Endothelial cell of umbilical vein (primary cell): ENCODE measurements around the gene ZWINT. TPM values are rescaled to one million over a fixed set of nuclear protein-coding genes. Genes with fewer than 3 reads are reported as not detected.

Experiments
- Bru-seq: library from RNA; stranded (reverse); fragments of 400-500 nt; gene quantifications from one replicate; lab custom pipeline; 2021; lab: Mats Ljungman, UMichigan
- BruChase-seq, 2 experiments: library from RNA; stranded (reverse); fragments of 400-500 nt; gene quantifications; one replicate each; lab custom pipeline; 2021; lab: Mats Ljungman, UMichigan
- BruUV-seq: library from RNA; stranded (reverse); fragments of 400-500 nt; replicated peaks from 2 replicates; lab custom pipeline; 2021; lab: Mats Ljungman, UMichigan
- CTCF ChIA-PET: fragments of 300-600, 350-600 bp; sonication (Branson Sonifier 250); formaldehyde crosslinking; loops from one replicate; lab custom pipeline; 2021; ENCODE audit warnings: antibody characterized with exemption, inconsistent platforms; lab: Charles Lee
- POLR2A ChIA-PET: fragments of 300-600, 350-600 bp; sonication (Branson Sonifier 250); formaldehyde crosslinking; loops from one replicate; lab custom pipeline; 2021; ENCODE audit warnings: antibody characterized with exemption, inconsistent platforms; lab: Charles Lee
- DNase-seq: peaks from one replicate; pipeline ENCODE4 v3.0.0-alpha.2; 2011; ENCODE audit warnings: low read depth, low spot score
- FAIRE-seq: peaks from 2 replicates; lab custom pipeline; 2011; peaks lifted over from hg19 to GRCh38; lab: Jason Lieb, UNC
- H2AFZ ChIP-seq: 2 replicates; pipeline ENCODE4 v1.6.0; 2012; ENCODE audit warnings: low read depth, low read length, control low read depth, inconsistent platforms
- H3K27ac ChIP-seq: 2 replicates; pipeline ENCODE4 v1.5.1; 2011; ENCODE audit warnings: low read depth, mild to moderate bottlenecking, control low read depth, low read length, moderate library complexity; ENCODE audit not compliant: insufficient read depth
- H3K27me3 ChIP-seq, 2 experiments: 2 replicates each; pipeline versions ENCODE4 v1.6.0 to v1.6.1; 2011; ENCODE audit warnings: low read length in 2 of 2, mixed read lengths in 1 of 2; ENCODE audit not compliant: control insufficient read depth in 2 of 2, insufficient read depth in 2 of 2
- H3K36me3 ChIP-seq, 2 experiments: 2 replicates in 1 of 2; 3 replicates in 1 of 2; pipeline ENCODE4 v1.5.1; 2011; ENCODE audit warnings: low read length in 2 of 2, mild to moderate bottlenecking in 1 of 2, moderate library complexity in 1 of 2; ENCODE audit not compliant: control insufficient read depth in 2 of 2, insufficient read depth in 2 of 2; ENCODE audit errors: extremely low read depth in 1 of 2
- H3K4me1 ChIP-seq: 3 replicates; pipeline ENCODE4 v1.5.1; 2011; ENCODE audit warnings: mild to moderate bottlenecking, low read length; ENCODE audit not compliant: control insufficient read depth, insufficient read depth; ENCODE audit errors: extremely low read depth
- H3K4me2 ChIP-seq: 2 replicates; pipeline ENCODE4 v1.6.1; 2011; ENCODE audit warnings: low read length, control low read depth, mixed read lengths; ENCODE audit not compliant: insufficient read depth
- H3K4me3 ChIP-seq, 3 experiments: fragments of 200-600 bp in 1 of 3; sonication (generic), shearing (Covaris generic) in 1 of 3; replicated peaks in 1 of 3; 2 replicates each; pipeline ENCODE4 v1.5.1; 2011 to 2016; ENCODE audit warnings: control low read depth in 3 of 3, low read length in 3 of 3, mild to moderate bottlenecking in 2 of 3, inconsistent platforms in 1 of 3, low read depth in 1 of 3, moderate library complexity in 1 of 3; ENCODE audit not compliant: insufficient read depth in 1 of 3
- H3K79me2 ChIP-seq: 2 replicates; pipeline ENCODE4 v1.6.0; 2012; ENCODE audit warnings: low read length, inconsistent platforms; ENCODE audit not compliant: control insufficient read depth, insufficient read depth
- H3K9ac ChIP-seq: replicated peaks from 2 replicates; pipeline ENCODE3; 2011; ENCODE audit warnings: low read length, control low read depth; ENCODE audit not compliant: insufficient read depth; ENCODE audit errors: extremely low read depth
- H3K9me1 ChIP-seq: replicated peaks from 3 replicates; pipeline ENCODE4 v1.6.0; 2011; ENCODE audit warnings: mild to moderate bottlenecking, low read length; ENCODE audit not compliant: control insufficient read depth, insufficient read depth; ENCODE audit errors: extremely low read depth
- H3K9me3 ChIP-seq: replicated peaks from 2 replicates; pipeline ENCODE4 v1.5.1; 2012; ENCODE audit warnings: low read length, inconsistent platforms; ENCODE audit not compliant: control insufficient read depth, insufficient read depth
- H4K20me1 ChIP-seq: replicated peaks from 2 replicates; pipeline ENCODE3; 2011; ENCODE audit warnings: mild to moderate bottlenecking, low read length; ENCODE audit not compliant: control insufficient read depth, insufficient read depth; ENCODE audit errors: extremely low read depth
- EZH2 ChIP-seq: IDR thresholded peaks from 2 replicates; pipeline ENCODE4 v1.6.1; 2012; ENCODE audit warnings: borderline replicate concordance, low read depth, mild to moderate bottlenecking, moderate library complexity, low read length, inconsistent platforms; ENCODE audit not compliant: severe bottlenecking
- FOS ChIP-seq: IDR thresholded peaks from 2 replicates; pipeline ENCODE4 v1.6.1; 2011; ENCODE audit warnings: mild to moderate bottlenecking, low read length, moderate library complexity, borderline replicate concordance; ENCODE audit not compliant: insufficient read depth
- GATA2 ChIP-seq: IDR thresholded peaks from 2 replicates; pipeline ENCODE4 v1.7.0; 2011; ENCODE audit warnings: low read depth, mild to moderate bottlenecking, moderate library complexity, mixed read lengths, low read length; ENCODE audit not compliant: insufficient read length, insufficient read depth
- JUN ChIP-seq: IDR thresholded peaks from 2 replicates; pipeline ENCODE4 v1.6.1; 2011; ENCODE audit warnings: borderline replicate concordance, low read depth; ENCODE audit not compliant: insufficient read length, insufficient read depth
- MYC ChIP-seq: IDR thresholded peaks from one replicate; pipeline ENCODE4 v1.6.1; 2011; ENCODE audit warnings: mild to moderate bottlenecking, low read depth, low read length
- POLR2A ChIP-seq: IDR thresholded peaks from 2 replicates; pipeline ENCODE4 v1.6.1; 2012; ENCODE audit warnings: low read depth, mild to moderate bottlenecking, control low read depth, low read length
- POLR2AphosphoS5 ChIP-seq: IDR thresholded peaks from 2 replicates; pipeline ENCODE4 v1.6.1; 2012; ENCODE audit warnings: low read depth, mild to moderate bottlenecking, control low read depth, low read length, moderate library complexity; ENCODE audit not compliant: insufficient read depth
- dilution Hi-C: fragments of 300-500 bp; cut with MboI; formaldehyde crosslinking; loops from one replicate; pipeline ENCODE4 v1.15.0; 2019; ENCODE audit warnings: low sequenced_read_pairs; ENCODE audit not compliant: extremely low pct_ligation_motif_present
- intact Hi-C: fragments of 100-400 bp; cut with micrococcal nuclease; formaldehyde crosslinking; loops from one replicate; pipeline ENCODE4 v1.10.0; 2022
- long read RNA-seq: library from polyadenylated mRNA; stranded (forward); transcript quantifications from one replicate; pipeline ENCODE4 v2.0.0, GENCODE V29; 2021
- polyA minus RNA-seq, 3 experiments: library from RNA; depleted of rRNA, polyadenylated mRNA; stranded (reverse); fragments of >200 nt; gene quantifications; 1 replicate in 1 of 3; 2 replicates in 2 of 3; pipeline ENCODE4 v1.2.3, GENCODE V29; 2011
- polyA plus RNA-seq, 4 experiments: library from polyadenylated mRNA; depleted of rRNA in 3 of 4; stranded (reverse) in 3 of 4; unstranded in 1 of 4; fragments of >200 nt; gene quantifications; 2 replicates each; pipeline versions ENCODE4 v1.2.1 to v1.2.3, GENCODE V29; 2011 to 2012; ENCODE audit warnings: missing spikeins in 1 of 4
- total RNA-seq: library from RNA; stranded (reverse); gene quantifications from 2 replicates; pipeline ENCODE4 v1.2.3, GENCODE V29; 2021
- TF ChIP-seq, protein P1 (sequence below), 2 donors: IDR thresholded peaks; 1 replicate in 1 of 2; 2 replicates in 1 of 2; pipeline ENCODE4 v1.5.1; 2011; ENCODE audit warnings: low read length in 2 of 2, mild to moderate bottlenecking in 2 of 2, moderate library complexity in 2 of 2, control low read depth in 1 of 2, inconsistent platforms in 1 of 2, low read depth in 1 of 2; ENCODE audit not compliant: insufficient read depth in 1 of 2; ENCODE audit errors: extremely low read depth in 1 of 2
- TF ChIP-seq, protein P2 (sequence below): IDR thresholded peaks from 2 replicates; pipeline ENCODE4 v1.6.1; 2011; ENCODE audit not compliant: insufficient read depth, insufficient read length

ZWINT gene
- total RNA-seq (69.6 and 76.4 TPM in 2 replicates), polyA plus RNA-seq (35.4 and 42.8 TPM in 2 replicates), polyA minus RNA-seq (32.1 and 32.2 TPM in 2 replicates), Bru-seq, nascent RNA (percentile 81 among the genes with signal in this experiment), BruChase-seq, experiment 1, labeled RNA remaining after a 6-hour chase (percentile 97 among the genes with signal in this experiment), BruChase-seq, experiment 2, labeled RNA remaining after a 2-hour chase (percentile 93 among the genes with signal in this experiment)
- 71.0 and 71.7 TPM in 2 replicates for polyA plus RNA-seq (2011; cell fraction: cytosol; rRNA removed)
- 114 and 154 TPM in 2 replicates for polyA plus RNA-seq (2011; cell fraction: nucleus; rRNA removed)
- polyA plus RNA-seq (2012) = 27.9 and 59.8 TPM in 2 replicates
- 38.3 TPM for polyA minus RNA-seq (2011; cell fraction: cytosol; rRNA and poly(A)+ RNA removed)
- 14.1 and 29.2 TPM in 2 replicates for polyA minus RNA-seq (2011; cell fraction: nucleus; rRNA and poly(A)+ RNA removed)
- long read RNA-seq, transcript ZWINT-202 (9 exons, 807 nt) = minor isoform, 36 of 524 reads
- long read RNA-seq, transcript ZWINT-209 (7 exons, 1,961 nt) = minor isoform, 32 of 524 reads
- long read RNA-seq, transcript ZWINT-204 (8 exons, 1,851 nt) = minor isoform, 27 of 524 reads
- long read RNA-seq, transcript ZWINT-203 (9 exons, 1,872 nt) = major isoform, 214 of 524 reads
- long read RNA-seq, partial matches to known transcripts = 144 of 524 reads
- long read RNA-seq, other reads (novel, unspliced or antisense) = 70 of 524 reads

- DNase-seq = peak; percentile 99
- H3K4me1 ChIP-seq = peaks cover 13% of the 10 kb centered on the region
- ChIA-PET POLR2A (no interaction called here), CTCF (interaction anchor here (0.8 to 3.0 kb wide), 2 partner anchors 11 to 12 kb away, joined by 3 to 11 read pairs; no protein-coding TSS in a partner anchor)
- TF ChIP-seq POLR2AphosphoS5 (peak; percentile 78), POLR2A (peak; percentile 70), JUN (no peak)
- no peaks in the 10 kb centered on the region for H3K9me3 ChIP-seq
- H3K27ac ChIP-seq = peak within 1 kb of the TSS; percentile 51
- peak; percentile 97 for FAIRE-seq
- no TSS peak for BruUV-seq
- peak within 1 kb of the TSS; percentile 97 for H2AFZ ChIP-seq
- dilution Hi-C loops (no loop called here), intact Hi-C loops (no loop called here)
- H3K79me2 ChIP-seq = peaks cover 28% of the 10 kb centered on the region
- H3K9me1 ChIP-seq = no peaks in the 10 kb centered on the region
- H4K20me1 ChIP-seq = no peaks in the 10 kb centered on the region
- peak within 1 kb of the TSS; percentile 90 for H3K9ac ChIP-seq
- H3K27me3 ChIP-seq = no peaks in the 10 kb centered on the region
- H3K4me2 ChIP-seq = peak within 1 kb of the TSS; percentile 97
- H3K36me3 ChIP-seq = peaks cover 0 to 4% of the 10 kb centered on the region in 2 experiments
- peak within 1 kb of the TSS; percentile 86 to 98 (median 93) for H3K4me3 ChIP-seq
Observed at GRCh38 chr10:56360967-56361612, at the start of gene ZWINT. Gene ZWINT (minus strand): TSS chr10:56361259. CDS start chr10:56361236, 23 bp downstream.

DNA sequence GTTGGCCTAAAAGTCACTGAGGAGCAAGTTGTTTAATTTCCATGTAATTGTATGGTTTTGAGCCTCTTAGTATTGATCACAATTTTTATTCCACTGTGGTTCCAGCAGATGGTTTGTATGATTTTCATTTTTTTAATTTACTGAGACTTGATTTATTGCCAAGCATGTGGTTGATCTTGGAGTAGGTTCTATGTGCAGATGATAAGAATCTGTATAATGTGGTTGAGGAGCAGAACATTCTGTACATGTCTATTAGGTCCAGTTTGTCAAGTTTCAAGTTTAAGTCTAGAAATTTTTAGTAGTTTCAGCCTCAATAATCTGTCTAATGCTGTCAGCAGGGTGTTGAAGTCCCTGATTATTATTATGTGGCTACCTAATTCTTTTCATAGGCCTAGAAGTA, 22.7 kb upstream of the ZWINT start:
- Histone ChIP-seq H3K27ac (no peak overlapping the region), H3K4me2 (no peak overlapping the region), H3K36me3 (no peaks in the 10 kb centered on the region), H3K9me3 (peaks cover 2% of the 10 kb centered on the region), H3K4me1 (no peaks in the 10 kb centered on the region), H3K9ac (no peak overlapping the region), H3K9me1 (no peaks in the 10 kb centered on the region), H2AFZ (no peak overlapping the region), H4K20me1 (no peaks in the 10 kb centered on the region), H3K27me3 (no peaks in the 10 kb centered on the region), H3K4me3 (no peak overlapping the region), H3K79me2 (no peaks in the 10 kb centered on the region)
- intact Hi-C loops (no loop called here), dilution Hi-C loops (no loop called here)
- FAIRE-seq = no peak
- BruUV-seq = no TSS peak
- TF ChIP-seq EZH2 (no peak), POLR2A (no peak), JUN (no peak), GATA2 (no peak), FOS (no peak), POLR2AphosphoS5 (no peak), MYC (no peak)
- TF ChIP-seq, protein P1, sequence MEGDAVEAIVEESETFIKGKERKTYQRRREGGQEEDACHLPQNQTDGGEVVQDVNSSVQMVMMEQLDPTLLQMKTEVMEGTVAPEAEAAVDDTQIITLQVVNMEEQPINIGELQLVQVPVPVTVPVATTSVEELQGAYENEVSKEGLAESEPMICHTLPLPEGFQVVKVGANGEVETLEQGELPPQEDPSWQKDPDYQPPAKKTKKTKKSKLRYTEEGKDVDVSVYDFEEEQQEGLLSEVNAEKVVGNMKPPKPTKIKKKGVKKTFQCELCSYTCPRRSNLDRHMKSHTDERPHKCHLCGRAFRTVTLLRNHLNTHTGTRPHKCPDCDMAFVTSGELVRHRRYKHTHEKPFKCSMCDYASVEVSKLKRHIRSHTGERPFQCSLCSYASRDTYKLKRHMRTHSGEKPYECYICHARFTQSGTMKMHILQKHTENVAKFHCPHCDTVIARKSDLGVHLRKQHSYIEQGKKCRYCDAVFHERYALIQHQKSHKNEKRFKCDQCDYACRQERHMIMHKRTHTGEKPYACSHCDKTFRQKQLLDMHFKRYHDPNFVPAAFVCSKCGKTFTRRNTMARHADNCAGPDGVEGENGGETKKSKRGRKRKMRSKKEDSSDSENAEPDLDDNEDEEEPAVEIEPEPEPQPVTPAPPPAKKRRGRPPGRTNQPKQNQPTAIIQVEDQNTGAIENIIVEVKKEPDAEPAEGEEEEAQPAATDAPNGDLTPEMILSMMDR (IDR thresholded peaks at IDR 0.05; ENCODE audit: extremely low read depth in 1 of 2, insufficient read depth in 1 of 2, low read depth in 1 of 2, low read length in 2 of 2) = no peak
- TF ChIP-seq, protein P2, sequence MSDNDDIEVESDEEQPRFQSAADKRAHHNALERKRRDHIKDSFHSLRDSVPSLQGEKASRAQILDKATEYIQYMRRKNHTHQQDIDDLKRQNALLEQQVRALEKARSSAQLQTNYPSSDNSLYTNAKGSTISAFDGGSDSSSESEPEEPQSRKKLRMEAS = no peak
- no peak for DNase-seq
- POLR2A ChIA-PET = no interaction called here
- CTCF ChIA-PET = no interaction called here
